Hepatic stellate cell (primary cell): ENCODE measurements around the gene EPAS1.

ENCODE experiments used
- DNase-seq: peaks from one replicate; pipeline ENCODE4 v3.0.0; 2011; ENCODE audit warnings: low spot score

Gene EPAS1

DNA sequence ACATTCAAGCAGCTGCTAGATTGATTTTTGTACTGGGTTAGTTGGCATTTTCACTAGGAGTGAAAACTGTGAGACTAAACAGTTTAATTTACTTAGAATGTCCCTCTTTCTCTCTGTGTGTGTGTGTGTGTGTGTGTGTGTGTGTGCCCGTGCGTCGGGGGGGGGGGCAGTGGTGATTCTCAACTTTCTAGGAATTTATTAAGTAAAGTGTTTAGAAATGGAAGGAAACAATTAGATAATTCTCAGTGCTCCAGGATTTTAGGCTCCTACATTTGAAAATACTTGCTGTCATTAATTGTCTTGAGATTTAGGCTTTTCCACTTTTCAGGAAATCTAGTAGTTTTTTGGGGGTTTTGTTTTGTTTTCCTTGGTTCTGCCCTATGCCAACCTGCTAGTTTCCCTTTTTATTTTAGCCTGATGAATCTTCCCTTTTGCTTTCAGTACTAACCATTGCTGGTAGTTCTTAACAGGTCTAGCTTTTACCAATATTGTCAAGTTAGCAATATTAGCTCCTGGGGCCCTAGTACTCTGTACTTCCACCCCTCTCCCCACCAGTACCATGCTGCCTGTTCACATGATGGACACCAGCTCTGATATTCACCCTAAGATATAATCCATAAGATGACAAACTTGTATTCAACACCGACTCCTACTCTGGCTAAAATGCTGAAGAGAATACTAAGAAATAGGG lies 4.9 kb downstream of the EPAS1 start:
- DNase-seq = no peak

DNA sequence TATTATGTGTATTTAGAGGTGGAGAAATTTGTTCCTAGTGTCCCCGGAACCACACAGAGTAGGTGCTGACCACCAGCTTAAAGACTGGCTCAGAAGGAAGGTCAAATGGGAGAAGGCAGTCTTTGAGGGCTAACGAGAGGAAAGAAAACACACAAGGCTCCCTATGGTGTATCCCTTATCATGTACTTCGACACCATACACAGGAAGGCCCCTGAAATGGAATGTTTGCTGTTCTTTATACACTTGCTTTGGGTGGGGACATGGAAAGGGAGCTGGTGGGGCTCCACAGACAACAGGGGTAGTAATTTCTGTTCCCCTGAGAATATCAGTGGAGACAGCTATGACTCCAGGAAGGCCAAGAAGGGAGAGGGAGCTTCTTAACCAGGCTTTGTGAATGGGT lies 6.0 kb downstream of the EPAS1 start:
- DNase-seq = no peak

DNA sequence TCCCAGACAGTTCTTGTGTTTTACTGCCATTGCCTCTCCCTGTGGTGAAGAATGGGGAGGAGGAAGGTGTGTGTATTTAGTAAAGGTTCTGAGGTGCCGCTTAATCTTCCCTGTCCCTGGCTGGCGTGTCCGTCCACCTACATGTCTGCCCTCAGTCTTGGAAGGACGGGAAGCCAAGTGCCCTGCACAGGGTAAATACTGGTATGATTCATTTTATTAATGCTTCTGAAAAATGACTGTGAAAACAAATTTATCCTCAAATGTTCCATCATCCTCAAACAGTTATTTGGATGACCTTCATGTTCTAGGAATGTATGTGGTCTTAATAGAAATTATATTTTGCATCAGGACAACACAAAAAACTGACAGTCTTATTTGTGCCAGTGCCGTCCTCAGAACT lies 6.6 kb downstream of the EPAS1 start:
- DNase-seq = peak; percentile 35

DNA sequence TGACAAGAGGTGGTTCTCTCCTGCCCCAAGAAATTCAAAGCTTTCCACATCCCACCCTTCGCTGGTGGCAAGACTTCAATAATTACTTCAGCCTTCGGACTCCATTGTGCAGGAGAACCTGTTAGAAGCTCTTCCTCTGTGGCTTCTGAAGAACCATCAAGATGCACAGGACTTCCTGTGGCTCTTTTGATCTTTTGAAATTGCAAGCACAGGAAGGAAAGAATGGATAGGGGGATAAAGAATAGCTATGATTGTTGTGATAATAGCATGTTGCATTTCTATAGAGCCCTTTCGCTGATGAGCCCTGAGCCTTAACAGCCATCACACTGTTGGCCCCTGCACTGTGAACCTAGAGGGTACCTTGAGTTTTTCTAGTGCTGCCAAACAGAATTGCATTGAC lies 7.4 kb downstream of the EPAS1 start:
- no peak for DNase-seq

DNA sequence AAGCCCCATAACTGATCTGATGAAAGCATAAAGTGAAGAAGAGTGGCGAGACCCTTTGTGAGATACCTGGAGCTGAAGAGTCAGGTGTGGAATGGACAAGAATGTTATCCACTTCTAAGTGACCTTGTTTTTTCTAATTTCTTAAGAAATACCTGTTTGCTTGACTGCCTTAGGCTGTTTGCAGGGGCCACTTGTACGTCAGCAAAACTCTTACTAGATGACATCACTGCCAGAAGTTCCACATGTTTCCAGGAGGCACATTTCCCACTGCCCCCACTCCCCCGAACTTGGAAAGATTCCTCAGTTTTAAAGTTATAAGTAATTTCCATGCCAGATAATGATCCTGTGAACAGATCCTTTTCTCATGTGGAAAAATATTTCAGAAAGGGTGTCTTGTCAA lies 8.0 kb downstream of the EPAS1 start:
- no peak for DNase-seq

DNA sequence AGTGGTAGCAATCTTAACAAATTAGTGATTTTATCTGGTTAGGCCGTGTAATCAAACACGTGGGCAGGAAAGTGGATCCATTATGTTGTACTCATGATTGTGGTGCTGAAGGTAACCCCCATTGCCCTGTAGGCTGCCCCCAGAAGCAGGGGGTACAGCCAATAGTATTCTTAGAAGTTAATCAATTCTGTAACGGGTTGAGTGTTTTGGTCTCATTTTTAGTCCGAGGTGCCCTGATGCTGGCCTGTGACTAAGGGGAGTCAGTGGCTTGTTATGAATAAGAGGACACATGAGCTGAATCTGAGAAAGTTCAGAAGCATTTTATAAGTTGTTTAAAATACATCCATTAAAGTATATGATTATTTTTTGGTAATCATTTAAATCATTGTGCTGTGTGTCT lies 8.6 kb downstream of the EPAS1 start:
- no peak for DNase-seq

DNA sequence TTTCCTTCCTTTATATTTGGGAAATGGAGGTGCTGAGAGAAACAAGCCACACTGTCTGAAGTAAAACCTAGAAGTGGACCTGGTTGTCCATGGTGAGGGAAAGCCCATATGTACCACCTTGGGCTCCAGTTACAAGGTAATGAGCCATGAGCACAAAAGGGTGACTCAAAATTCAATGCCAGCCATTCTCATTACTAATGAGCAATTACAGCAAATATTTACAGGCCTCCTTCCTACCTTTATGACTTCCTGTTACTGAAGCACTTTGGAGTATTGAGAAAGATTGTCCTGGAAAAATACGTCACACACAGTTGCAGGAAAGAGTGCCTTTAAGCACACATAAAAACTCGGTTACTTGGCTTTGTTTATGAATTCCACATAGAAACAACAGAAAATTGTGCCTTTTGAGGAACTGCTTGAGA lies 9.1 kb downstream of the EPAS1 start:
- DNase-seq = no peak

DNA sequence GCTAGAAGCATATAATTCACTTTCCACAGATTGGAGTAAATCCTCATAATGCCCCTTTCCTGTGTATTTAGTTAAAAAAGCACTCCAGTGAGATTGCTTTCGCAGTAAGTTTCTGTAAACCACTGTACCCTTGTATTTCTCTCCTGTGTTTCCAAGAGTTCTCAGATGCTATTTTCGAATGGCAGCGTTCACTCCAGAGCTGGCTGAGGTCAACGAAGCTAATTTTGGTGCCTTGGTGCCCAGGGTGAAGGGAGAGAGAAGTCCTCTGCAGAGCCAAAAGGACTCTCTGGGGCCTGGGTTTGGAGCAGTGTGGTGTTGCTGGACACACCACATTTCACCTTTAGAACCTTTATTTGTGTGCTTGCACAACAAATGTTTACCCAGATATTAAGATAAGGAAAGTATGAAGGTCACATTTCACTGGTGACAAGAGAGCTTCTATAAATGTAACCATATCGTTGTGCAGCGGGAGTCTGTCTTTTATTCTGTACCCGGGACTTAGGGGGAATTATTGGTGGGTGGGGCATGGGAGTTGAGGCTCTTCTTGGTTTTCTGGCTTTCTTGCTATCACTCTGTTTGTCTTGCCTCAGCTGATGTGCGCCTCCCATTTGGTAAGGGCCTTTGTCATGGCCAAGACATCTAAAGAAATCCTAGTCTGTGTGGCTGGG lies 9.9 kb downstream of the EPAS1 start:
- DNase-seq = no peak

DNA sequence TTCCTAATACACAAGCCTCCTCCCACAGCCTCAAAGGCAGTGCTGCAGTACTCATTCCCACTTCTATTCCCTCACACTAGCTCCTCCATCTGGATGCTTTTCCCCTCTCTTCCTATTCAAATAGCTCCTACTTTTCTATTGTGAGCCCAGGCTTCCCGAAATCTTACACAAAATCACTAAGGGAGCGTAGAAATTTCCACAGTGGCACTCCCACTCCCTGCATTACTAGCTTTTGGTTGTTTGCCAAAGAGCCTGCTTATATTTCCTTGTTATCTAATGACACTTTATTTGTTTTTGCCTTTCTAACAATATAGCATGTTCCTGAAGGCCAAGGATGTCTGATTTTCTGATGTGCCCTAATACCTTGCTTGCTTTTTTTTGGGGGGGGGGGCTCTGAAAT lies 10.9 kb downstream of the EPAS1 start:
- DNase-seq = no peak

DNA sequence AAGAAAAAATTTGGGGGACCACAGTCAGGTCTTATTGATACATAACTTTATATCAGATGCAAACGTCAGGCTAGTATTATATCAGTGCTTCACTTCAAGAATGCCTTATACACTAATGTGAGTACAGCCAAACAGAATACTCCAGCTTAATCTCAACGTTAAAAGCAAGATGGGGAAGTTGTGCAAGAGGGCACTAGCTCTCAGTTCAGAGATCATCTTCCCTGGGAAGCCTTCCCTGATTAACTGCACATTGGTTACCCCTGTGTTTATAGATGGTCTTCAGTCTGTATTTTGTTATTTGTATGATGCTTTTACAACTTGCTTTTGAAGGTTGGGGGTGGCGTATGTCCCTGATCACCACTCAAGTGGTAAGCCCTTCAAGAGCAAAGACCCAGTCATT lies 11.4 kb downstream of the EPAS1 start:
- DNase-seq = no peak

DNA sequence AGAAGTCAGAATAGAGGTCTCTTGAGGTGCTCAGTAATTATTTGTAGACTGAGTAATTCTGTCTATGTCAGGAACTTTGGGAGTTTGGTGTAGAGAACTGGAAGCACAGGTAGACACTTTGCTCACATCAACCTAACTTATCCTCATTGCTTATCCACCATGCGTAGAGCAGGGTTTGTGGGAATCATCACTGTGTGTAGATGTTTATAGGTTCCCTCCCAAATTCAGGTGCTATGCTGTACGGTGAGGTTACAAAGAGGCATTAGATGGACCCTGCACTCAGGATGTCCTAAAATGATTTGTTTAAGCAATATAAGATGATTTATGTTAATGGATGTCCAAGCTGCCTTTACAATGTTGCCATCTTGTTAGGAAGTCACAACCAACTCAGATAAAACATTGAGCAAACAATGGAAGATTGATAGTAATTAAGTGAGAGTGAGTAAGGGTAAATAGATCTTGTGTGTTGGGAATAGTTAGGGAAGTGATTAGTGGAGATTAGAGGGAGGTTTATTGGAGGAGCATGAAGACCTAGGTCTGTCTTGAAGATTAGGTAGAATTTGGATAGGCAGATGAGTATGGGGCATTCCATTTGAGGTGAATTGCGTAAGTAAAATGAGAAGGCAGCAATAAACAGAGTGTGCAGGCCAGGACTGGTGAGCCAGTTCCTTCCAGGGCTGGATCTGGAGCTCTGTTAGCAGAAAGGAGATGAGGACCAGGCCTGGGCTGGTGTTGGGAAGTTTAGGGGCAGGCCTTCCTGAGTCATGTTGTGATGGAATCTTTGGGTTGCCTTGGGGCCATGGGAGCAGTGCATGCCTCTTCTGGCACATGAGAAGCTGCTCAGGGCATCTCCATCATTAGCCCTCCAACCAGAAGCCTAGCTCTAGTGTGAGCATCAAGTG lies 12.1 kb downstream of the EPAS1 start:
- DNase-seq = no peak

DNA sequence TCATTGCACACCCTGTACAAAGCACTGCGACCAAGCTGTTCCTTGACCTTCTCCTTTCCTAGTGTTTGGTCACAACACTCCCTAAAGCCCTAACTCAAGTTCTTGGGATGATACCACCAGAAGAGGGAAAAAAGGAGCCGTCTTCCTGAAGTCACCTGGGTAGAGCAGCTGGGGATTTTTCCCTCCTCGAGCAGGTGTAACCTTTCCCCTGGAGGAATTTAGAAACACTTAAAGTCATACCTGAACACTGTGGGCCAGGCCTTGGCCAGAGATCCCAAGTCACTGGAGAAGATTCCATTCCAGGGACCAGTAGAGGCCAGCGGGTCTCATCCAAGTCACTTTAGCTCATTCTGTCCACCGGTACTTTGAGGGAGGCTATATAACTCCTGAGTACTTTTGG lies 13.2 kb downstream of the EPAS1 start:
- no peak for DNase-seq

DNA sequence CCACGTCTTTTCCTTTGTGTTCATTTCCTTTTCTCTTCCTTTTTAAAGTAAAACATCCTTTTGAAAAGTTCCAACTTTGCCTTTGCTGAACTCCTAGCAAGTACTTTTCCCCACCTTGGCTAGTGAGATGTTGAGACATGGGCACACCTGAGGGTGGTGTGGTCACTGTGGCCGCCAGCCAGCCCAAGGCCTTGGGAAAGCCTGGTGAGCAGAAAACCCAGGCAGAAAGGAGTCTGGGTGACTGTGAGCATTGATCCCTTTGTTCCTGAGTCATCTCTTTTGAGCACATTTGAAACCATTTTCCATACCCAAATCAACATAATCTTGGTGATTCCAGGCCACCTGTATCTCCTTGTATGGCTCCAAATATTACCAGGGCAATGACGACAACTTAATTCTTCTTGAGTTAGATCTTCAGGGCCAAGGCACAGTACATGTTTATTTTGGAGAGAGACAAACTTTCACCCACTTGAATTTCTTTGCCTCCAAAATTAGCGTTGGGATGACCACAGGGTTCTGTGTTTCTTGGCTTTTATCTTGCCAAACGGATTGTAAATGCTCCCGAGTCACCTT lies 14.5 kb downstream of the EPAS1 start:
- DNase-seq = no peak

DNA sequence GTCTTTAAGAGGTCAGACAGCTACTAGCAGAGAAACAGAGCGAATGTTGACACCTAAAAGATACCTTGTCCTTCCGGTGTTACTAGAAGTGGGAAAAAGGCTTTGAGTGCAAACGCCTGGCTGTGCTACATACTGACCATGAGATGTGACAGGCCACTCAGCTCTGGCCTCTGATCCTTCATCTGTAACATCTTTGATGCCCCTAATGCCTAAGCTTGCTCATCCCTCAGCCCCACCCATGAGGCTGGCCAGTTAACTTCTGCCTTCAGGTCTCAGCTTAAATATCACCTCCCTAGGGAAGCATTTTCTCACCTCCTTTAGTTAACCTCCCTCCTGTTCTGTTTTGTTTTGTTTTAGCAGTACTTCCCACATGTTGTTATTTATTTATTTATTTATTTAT lies 15.9 kb downstream of the EPAS1 start:
- no peak for DNase-seq

DNA sequence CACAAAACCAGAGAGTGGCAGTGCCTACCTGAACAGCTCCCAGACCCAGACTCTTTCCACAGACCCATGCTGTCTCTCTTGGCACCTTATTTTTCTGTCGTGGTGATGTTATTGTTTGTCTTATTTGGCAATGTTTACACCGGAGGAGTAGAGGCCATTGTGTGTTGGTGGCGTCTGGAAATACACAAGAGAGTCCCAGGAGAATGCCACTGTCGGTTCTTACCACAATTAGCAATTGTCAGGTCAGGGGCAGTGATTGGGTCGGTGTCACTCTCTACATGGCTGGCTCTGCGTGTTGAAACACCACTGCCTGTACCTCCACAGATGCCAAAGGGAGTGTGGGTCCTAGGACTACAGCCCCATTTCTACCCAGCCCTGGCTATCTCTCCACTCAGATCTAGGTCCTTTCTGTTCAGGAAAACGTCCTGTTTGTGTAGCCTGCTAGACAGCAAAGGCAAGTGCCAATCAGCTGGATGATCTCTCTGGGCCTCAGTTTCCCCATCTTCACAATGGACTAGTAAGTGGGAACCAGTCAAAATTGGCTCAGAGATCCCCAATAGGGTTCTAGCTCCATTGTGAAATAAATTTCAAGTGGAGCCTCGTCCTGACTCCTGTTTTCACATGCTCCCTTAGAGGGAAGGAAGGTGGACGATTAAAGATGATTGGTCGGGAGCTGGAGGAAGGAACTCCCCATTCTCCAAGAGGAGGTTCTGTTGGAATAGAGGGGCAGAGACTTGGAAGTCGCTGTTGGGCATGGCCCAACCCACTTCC lies 17.0 kb downstream of the EPAS1 start:
- DNase-seq = no peak

DNA sequence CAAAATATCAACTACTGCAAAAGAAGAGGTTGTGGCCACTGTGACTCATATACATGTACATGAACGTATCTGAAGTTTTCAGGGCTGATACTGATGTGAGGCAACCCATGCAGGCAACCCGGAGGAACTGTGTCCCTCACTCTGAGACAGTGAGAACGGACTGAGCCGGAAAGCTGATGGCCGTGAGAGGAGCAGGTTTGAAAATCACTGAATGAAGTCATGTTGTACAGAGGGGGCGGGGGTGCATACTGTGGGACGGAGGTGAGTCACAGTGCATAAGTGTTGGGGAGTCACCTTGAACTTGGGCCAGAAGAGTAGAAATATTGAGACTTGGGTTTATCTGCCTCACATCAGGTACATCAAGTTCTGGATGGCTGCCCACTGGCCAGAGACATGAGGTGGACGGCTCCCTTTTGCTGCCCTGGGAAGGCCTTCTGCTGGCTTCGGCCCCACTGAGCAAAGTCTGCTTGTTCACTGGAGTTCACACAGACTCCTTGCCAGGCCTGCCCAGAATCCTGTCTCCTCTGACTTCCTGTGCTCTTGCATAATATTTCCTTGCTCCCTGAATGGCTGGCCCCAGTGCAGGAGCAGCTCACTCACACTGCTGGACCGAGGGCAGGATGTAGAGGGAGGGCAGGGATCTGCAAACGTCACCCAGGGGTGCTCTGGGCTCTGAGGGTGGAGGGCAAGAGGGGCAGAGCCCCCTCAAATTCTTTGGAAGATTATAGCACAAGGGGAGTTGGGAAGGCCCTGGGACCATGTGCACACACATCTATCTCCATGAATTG lies 18.1 kb downstream of the EPAS1 start:
- peak; percentile 69 for DNase-seq

DNA sequence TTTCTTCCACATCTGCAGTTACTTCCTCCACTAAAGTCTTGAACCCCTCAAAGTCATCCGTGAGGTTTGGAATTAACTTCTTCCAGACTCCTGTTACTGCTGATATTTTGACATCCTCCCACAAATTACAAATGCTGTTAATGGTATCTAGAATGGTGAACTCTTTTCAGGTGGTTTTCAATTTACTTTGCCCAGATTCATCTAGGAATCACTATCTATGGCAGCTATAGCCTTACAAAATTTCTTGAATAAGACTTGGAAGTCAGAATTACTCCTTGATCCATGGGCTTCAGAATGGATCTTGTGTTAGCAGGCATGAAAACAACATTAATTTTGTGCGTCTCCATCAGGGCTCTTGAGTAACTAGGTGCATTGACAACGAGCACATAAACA lies 19.9 kb downstream of the EPAS1 start:
- no peak for DNase-seq

DNA sequence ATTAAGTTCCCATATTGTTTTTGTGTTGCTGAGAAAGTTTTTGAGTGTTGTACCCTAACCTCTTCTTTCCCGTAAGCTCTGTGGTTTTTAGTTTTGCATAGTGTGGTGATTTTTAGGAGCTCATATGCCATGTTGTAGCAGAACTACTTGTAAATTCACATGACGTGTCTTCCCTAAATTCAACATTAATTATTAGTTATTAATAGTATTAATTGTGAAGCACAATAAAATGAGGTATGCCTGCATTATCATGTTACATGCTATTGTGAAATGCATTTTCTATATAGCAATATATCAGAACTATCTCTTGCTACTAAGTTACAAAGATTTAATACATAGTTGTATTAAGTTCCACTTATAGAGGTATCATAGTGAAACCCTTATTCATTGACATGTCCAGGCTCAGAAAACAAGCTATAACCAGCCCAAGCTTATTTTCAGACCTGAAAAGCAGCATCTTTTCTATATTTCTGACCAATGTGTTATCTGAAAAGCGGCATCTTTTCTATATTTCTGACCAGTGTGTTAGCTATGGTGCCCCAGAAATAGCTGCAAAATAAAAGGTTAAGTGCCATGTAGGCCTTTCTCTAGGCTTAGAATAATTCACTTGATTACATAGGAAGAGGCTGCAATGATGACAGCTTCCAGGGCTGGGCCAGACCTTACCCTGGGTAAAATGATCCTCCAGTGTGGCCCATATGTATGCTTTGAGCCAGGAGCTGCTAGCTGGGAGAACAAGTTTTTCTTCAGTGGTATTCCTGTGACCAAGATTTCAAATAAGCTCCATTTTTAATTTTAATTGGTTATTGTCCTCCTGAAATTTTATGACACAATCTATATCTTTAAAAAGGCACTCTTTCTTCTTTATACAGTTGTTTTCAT lies 21.6 kb downstream of the EPAS1 start:
- no peak for DNase-seq

DNA sequence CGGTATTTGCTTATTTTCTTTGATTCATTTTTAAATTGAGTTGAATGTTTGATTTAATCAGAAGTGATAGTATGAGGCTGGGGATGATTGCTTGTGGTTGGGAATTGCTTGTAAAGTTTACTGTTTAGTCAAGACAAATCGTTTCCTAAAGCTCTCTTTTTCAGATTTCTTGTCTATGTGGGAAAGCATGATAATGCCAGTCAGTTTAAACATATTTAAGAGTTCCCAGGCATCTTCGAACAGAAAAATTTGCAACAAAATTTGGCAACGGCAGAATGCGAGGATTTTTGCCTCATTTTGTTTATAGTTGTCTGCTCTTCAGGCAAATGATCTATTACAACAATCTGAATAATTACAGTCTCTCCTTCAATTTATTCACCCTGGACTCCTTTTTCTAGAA lies 22.5 kb downstream of the EPAS1 start:
- no peak for DNase-seq

DNA sequence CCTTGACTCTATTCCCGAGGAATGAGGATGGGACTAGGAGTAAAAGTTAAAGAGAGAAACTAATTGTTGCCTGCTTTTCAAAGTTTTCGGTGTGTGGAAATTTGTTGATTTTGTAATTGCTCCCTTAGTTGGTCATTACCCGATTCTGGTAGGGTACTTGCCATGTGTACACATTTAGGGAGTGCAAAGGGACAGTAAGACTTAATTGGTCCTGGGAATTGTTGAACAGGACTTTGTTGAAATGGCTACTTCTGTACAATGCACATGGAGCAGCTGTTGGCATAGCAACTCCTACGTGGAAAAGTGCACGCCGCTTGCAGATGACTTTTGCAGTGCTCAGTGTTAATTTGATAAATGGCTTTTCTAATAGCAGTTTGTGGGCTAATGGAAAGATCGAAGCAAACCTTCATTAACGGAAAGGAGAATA lies 22.9 kb downstream of the EPAS1 start:
- no peak for DNase-seq
